Upper lobe of left lung (tissue), 4 donors: ENCODE data around the gene CFTR.

Source experiments
- CTCF ChIP-seq, 6 experiments: fragments of 450-650 bp in 4 of 6; fragments of 200-600 bp in 2 of 6; sonication (generic) in 2 of 6; IDR thresholded peaks; one replicate each; pipeline ENCODE4 v1.5.1; 2016 to 2019; ENCODE audit warnings: antibody characterized with exemption in 6 of 6
- POLR2A ChIP-seq, 4 donors: fragments of 450-650 bp; IDR thresholded peaks; one replicate each; pipeline ENCODE4 v1.5.1; 2016 to 2017; ENCODE audit warnings: antibody characterized with exemption in 4 of 4, mild to moderate bottlenecking in 2 of 4

GRCh38 chr7:117508676-117509075 is 28.9 kb downstream of the CFTR start:
- no peak for TF ChIP-seq CTCF (IDR thresholded peaks at IDR 0.05)
- no peak for TF ChIP-seq POLR2A (IDR thresholded peaks at IDR 0.05)
